Measurements from ENCODE around the gene HIP1.

DNA sequence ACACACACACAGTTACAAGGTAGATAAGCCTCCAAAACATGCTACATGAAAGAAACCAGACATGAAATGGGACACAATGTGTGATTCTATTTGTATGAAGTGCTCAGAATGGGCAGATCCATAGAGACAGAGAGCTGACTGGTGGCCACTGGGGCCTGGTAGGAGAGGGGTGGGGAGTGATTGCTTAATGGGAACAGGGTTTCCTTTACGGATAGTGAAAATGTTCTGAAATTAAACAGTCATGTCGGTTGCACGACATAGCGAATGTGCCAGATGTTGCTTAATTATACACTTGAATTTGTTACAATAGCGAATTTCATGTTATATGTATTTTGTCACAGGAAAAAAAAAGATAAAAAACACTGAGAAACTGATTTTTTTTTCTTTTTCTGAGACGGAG is 124.3 kb downstream of the HIP1 start:
- TF ChIP-seq, protein P1, sequence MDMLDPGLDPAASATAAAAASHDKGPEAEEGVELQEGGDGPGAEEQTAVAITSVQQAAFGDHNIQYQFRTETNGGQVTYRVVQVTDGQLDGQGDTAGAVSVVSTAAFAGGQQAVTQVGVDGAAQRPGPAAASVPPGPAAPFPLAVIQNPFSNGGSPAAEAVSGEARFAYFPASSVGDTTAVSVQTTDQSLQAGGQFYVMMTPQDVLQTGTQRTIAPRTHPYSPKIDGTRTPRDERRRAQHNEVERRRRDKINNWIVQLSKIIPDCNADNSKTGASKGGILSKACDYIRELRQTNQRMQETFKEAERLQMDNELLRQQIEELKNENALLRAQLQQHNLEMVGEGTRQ (IDR thresholded peaks at IDR 0.05; ENCODE audit: borderline replicate concordance, low read depth, low read length) = no peak
- TF ChIP-seq, protein P2, sequence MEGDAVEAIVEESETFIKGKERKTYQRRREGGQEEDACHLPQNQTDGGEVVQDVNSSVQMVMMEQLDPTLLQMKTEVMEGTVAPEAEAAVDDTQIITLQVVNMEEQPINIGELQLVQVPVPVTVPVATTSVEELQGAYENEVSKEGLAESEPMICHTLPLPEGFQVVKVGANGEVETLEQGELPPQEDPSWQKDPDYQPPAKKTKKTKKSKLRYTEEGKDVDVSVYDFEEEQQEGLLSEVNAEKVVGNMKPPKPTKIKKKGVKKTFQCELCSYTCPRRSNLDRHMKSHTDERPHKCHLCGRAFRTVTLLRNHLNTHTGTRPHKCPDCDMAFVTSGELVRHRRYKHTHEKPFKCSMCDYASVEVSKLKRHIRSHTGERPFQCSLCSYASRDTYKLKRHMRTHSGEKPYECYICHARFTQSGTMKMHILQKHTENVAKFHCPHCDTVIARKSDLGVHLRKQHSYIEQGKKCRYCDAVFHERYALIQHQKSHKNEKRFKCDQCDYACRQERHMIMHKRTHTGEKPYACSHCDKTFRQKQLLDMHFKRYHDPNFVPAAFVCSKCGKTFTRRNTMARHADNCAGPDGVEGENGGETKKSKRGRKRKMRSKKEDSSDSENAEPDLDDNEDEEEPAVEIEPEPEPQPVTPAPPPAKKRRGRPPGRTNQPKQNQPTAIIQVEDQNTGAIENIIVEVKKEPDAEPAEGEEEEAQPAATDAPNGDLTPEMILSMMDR (IDR thresholded peaks at IDR 0.05) = no peak
- TF ChIP-seq RCOR1 (IDR thresholded peaks at IDR 0.05; ENCODE audit: low read length) (no peak), SMC3 (IDR thresholded peaks at IDR 0.05; ENCODE audit: low read depth, low read length) (no peak), POLR2AphosphoS5 (IDR thresholded peaks at IDR 0.05; ENCODE audit: low read depth, low read length) (no peak), TAF1 (IDR thresholded peaks at IDR 0.05; ENCODE audit: borderline replicate concordance, low read depth, low read length) (no peak), SIN3A (IDR thresholded peaks at IDR 0.05; ENCODE audit: borderline replicate concordance, low read depth, low read length) (no peak), RXRA (IDR thresholded peaks at IDR 0.05; ENCODE audit: borderline replicate concordance, low read depth) (no peak), RAD21 (IDR thresholded peaks at IDR 0.05; ENCODE audit: low read length) (no peak)
- TF ChIP-seq, protein P3, sequence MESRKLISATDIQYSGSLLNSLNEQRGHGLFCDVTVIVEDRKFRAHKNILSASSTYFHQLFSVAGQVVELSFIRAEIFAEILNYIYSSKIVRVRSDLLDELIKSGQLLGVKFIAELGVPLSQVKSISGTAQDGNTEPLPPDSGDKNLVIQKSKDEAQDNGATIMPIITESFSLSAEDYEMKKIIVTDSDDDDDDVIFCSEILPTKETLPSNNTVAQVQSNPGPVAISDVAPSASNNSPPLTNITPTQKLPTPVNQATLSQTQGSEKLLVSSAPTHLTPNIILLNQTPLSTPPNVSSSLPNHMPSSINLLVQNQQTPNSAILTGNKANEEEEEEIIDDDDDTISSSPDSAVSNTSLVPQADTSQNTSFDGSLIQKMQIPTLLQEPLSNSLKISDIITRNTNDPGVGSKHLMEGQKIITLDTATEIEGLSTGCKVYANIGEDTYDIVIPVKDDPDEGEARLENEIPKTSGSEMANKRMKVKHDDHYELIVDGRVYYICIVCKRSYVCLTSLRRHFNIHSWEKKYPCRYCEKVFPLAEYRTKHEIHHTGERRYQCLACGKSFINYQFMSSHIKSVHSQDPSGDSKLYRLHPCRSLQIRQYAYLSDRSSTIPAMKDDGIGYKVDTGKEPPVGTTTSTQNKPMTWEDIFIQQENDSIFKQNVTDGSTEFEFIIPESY (IDR thresholded peaks at IDR 0.05; ENCODE audit: borderline replicate concordance, low read depth) = no peak
- TF ChIP-seq, protein P4, sequence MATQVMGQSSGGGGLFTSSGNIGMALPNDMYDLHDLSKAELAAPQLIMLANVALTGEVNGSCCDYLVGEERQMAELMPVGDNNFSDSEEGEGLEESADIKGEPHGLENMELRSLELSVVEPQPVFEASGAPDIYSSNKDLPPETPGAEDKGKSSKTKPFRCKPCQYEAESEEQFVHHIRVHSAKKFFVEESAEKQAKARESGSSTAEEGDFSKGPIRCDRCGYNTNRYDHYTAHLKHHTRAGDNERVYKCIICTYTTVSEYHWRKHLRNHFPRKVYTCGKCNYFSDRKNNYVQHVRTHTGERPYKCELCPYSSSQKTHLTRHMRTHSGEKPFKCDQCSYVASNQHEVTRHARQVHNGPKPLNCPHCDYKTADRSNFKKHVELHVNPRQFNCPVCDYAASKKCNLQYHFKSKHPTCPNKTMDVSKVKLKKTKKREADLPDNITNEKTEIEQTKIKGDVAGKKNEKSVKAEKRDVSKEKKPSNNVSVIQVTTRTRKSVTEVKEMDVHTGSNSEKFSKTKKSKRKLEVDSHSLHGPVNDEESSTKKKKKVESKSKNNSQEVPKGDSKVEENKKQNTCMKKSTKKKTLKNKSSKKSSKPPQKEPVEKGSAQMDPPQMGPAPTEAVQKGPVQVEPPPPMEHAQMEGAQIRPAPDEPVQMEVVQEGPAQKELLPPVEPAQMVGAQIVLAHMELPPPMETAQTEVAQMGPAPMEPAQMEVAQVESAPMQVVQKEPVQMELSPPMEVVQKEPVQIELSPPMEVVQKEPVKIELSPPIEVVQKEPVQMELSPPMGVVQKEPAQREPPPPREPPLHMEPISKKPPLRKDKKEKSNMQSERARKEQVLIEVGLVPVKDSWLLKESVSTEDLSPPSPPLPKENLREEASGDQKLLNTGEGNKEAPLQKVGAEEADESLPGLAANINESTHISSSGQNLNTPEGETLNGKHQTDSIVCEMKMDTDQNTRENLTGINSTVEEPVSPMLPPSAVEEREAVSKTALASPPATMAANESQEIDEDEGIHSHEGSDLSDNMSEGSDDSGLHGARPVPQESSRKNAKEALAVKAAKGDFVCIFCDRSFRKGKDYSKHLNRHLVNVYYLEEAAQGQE (IDR thresholded peaks at IDR 0.05; ENCODE audit: low read depth, low read length) = no peak
